ENCODE results near the gene PORCN. TPM values are rescaled to one million over a fixed set of nuclear protein-coding genes. Genes with fewer than 3 reads are reported as not detected.

Gene PORCN
- total and polyA plus RNA-seq, 9 of the 15 experiments (the other 6 are each of a cell fraction or from before 2014, with no cell fraction given), result 0.34 to 5.1 (median 2.8) TPM

DNA sequence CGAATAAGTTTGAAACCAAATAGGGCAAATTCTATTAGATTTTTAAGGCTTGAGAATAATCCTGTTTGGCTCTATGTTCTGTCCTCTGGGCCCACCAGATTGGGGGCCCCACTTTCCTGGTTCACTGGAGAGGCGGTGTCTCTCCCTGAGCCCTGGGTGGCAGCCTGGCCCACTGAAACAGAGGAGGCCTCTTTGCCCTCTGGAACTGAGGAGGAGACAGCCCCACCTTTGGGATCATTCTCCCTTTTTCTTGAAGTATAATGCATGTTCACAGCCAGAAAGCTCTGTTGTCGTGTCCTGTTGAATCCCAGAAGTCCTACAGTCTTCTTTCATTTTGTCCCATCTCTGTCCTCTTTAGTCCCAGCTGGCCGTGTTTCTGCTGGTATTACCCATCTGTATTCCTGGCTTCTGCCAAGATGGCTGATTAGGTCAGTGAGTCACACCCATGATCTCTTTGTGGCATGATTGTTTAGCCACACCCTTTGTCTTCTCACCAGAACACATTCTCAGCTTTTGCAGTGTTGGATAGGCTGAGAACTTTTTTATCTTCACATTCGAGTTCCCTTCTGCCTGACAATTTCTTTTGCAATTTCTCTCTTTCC is 22.7 kb downstream of the PORCN start:
- Histone ChIP-seq H3K27ac (ENCODE audit: extremely low read depth, low read depth, low read length) (peak overlapping the region; percentile 83), H3K4me2 (ENCODE audit: insufficient read depth, low read length) (peak overlapping the region; percentile 55), H2AFZ (ENCODE audit: low read depth, low read length) (peak overlapping the region; percentile 64), H3K4me3 (no peak overlapping the region), H3K9me3 (replicated peaks; ENCODE audit: control insufficient read depth, insufficient read depth, low read depth, low read length) (no peaks in the 10 kb centered on the region), H3K79me2 (ENCODE audit: control insufficient read depth, insufficient read depth, low read length) (no peaks in the 10 kb centered on the region; the same call in 2 of the 3 replicates), H3K27me3 (ENCODE audit: control insufficient read depth in 2 of 2, insufficient read depth in 2 of 2, low read length in 2 of 2) (no peaks in the 10 kb centered on the region), H4K20me1 (replicated peaks; ENCODE audit: control insufficient read depth, insufficient read depth, low read length) (no peaks in the 10 kb centered on the region), H3K36me3 (ENCODE audit: control insufficient read depth, insufficient read depth, low read length) (peaks cover 30% of the 10 kb centered on the region; the same call in 2 of the 3 replicates), H3K4me1 (replicated peaks in 1 of 2; ENCODE audit: control insufficient read depth in 2 of 2, insufficient read depth in 2 of 2, low read length in 2 of 2) (peaks cover 2 to 17% of the 10 kb centered on the region in 2 experiments; a peak in 4 of 5 replicates), H3K9me1 (ENCODE audit: control insufficient read depth, insufficient read depth, low read length) (no peaks in the 10 kb centered on the region), H3K9ac (ENCODE audit: insufficient read depth in 1 of 2, low read depth in 2 of 2, low read length in 2 of 2) (peak overlapping the region; percentile 39 to 74; a peak in 3 of 4 replicates)
- POLR2A ChIA-PET, result interaction anchor here (0.6 to 2.2 kb wide), 6 partner anchors 9 to 1386 kb away, joined by 3 to 10 read pairs (median 3); partner anchors contain the start of genes RBM10, RBM3 and TBC1D25
- 11% methylated on average over 5 of the region's 5 CpGs for WGBS (ENCODE audit: insufficient coverage, low coverage, missing lambda C conversion rate)
- BruUV-seq (replicated peaks), result no TSS peak
- in situ Hi-C loops (cut with MboI) (no loop called here), intact Hi-C loops (cut with micrococcal nuclease) (no loop called here)
- ATAC-seq, result peak; percentile 75
- CTCF ChIA-PET (ENCODE audit: low intra/inter-chr PET ratio), result no interaction called here
- peak; percentile 22 to 75 (median 38) for DNase-seq (ENCODE audit: extremely low read depth in 1 of 4, low spot score in 3 of 4)
- FAIRE-seq, result peak; percentile 81
- peak; percentile 45; the same call in 1 of the 2 replicates for TF ChIP-seq MEF2D (tag; conservative IDR thresholded peaks at IDR 0.05; ENCODE audit: low read depth)
- TF ChIP-seq LEF1 (IDR thresholded peaks at IDR 0.05), result no peak
- TF ChIP-seq, protein P1, sequence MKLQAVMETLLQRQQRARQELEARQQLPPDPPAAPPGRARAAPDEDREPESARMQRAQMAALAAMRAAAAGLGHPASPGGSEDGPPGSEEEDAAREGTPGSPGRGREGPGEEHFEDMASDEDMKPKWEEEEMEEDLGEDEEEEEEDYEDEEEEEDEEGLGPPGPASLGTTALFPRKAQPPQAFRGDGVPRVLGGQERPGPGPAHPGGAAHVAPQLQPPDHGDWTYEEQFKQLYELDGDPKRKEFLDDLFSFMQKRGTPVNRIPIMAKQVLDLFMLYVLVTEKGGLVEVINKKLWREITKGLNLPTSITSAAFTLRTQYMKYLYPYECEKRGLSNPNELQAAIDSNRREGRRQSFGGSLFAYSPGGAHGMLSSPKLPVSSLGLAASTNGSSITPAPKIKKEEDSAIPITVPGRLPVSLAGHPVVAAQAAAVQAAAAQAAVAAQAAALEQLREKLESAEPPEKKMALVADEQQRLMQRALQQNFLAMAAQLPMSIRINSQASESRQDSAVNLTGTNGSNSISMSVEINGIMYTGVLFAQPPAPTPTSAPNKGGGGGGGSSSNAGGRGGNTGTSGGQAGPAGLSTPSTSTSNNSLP (IDR thresholded peaks at IDR 0.05; ENCODE audit: borderline replicate concordance, low read depth, low read length), result no peak
- TF ChIP-seq TGIF2 (CRISPR knock-in tag; IDR thresholded peaks at IDR 0.05), result no peak
- no peak for TF ChIP-seq HNRNPL (IDR thresholded peaks at IDR 0.05; ENCODE audit: low read depth, low read length)
- 0 out of 2 replicates have a peak, but pooled peaks have one; percentile 3 for TF ChIP-seq ZNF766 (CRISPR knock-in tag; conservative IDR thresholded peaks at IDR 0.05)
- no peak for TF ChIP-seq HDAC1 (IDR thresholded peaks at IDR 0.05)
- no peak for TF ChIP-seq SMARCC2 (IDR thresholded peaks at IDR 0.05; ENCODE audit: low read depth)
- TF ChIP-seq POLR3A (IDR thresholded peaks at IDR 0.05; ENCODE audit: borderline replicate concordance, extremely low read depth, insufficient read depth, insufficient read length), result no peak
- TF ChIP-seq NFE2 (IDR thresholded peaks at IDR 0.05; ENCODE audit: low read depth), result no peak
- no peak for TF ChIP-seq KLF6 (CRISPR knock-in tag; IDR thresholded peaks at IDR 0.05; ENCODE audit: borderline replicate concordance)
- no peak for TF ChIP-seq NR2C2 (CRISPR knock-in tag; IDR thresholded peaks at IDR 0.05)
- TF ChIP-seq NR2C2 (tag; IDR thresholded peaks at IDR 0.05), result peak; percentile 18; the same call in 1 of the 2 replicates
- TF ChIP-seq, protein P2, sequence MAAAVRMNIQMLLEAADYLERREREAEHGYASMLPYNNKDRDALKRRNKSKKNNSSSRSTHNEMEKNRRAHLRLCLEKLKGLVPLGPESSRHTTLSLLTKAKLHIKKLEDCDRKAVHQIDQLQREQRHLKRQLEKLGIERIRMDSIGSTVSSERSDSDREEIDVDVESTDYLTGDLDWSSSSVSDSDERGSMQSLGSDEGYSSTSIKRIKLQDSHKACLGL (CRISPR knock-in tag; IDR thresholded peaks at IDR 0.05; ENCODE audit: borderline replicate concordance, poor library complexity, severe bottlenecking), result no peak
- TF ChIP-seq, protein P3, sequence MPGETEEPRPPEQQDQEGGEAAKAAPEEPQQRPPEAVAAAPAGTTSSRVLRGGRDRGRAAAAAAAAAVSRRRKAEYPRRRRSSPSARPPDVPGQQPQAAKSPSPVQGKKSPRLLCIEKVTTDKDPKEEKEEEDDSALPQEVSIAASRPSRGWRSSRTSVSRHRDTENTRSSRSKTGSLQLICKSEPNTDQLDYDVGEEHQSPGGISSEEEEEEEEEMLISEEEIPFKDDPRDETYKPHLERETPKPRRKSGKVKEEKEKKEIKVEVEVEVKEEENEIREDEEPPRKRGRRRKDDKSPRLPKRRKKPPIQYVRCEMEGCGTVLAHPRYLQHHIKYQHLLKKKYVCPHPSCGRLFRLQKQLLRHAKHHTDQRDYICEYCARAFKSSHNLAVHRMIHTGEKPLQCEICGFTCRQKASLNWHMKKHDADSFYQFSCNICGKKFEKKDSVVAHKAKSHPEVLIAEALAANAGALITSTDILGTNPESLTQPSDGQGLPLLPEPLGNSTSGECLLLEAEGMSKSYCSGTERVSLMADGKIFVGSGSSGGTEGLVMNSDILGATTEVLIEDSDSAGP (CRISPR knock-in tag; IDR thresholded peaks at IDR 0.05), result no peak
- TF ChIP-seq PTTG1 (tag; IDR thresholded peaks at IDR 0.05; ENCODE audit: low read depth), result no peak
- TF ChIP-seq, protein P4, sequence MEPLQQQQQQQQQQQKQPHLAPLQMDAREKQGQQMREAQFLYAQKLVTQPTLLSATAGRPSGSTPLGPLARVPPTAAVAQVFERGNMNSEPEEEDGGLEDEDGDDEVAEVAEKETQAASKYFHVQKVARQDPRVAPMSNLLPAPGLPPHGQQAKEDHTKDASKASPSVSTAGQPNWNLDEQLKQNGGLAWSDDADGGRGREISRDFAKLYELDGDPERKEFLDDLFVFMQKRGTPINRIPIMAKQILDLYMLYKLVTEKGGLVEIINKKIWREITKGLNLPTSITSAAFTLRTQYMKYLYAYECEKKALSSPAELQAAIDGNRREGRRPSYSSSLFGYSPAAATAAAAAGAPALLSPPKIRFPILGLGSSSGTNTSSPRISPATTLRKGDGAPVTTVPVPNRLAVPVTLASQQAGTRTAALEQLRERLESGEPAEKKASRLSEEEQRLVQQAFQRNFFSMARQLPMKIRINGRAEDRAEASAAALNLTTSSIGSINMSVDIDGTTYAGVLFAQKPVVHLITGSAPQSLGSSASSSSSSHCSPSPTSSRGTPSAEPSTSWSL (CRISPR knock-in tag; IDR thresholded peaks at IDR 0.05; ENCODE audit: borderline replicate concordance), result no peak
